Measurements from ENCODE around the gene NCOA5. TPM values are rescaled to one million over a fixed set of nuclear protein-coding genes. Genes with fewer than 3 reads are reported as not detected.
A peak's percentile ranks its signal among the peaks of the same experiment; 100 is the strongest.

NCOA5 gene
- total and polyA plus RNA-seq, 9 of the 15 experiments (the other 6 are each of a cell fraction or from before 2014, with no cell fraction given) = 3.9 to 22.8 (median 13.8) TPM

DNA sequence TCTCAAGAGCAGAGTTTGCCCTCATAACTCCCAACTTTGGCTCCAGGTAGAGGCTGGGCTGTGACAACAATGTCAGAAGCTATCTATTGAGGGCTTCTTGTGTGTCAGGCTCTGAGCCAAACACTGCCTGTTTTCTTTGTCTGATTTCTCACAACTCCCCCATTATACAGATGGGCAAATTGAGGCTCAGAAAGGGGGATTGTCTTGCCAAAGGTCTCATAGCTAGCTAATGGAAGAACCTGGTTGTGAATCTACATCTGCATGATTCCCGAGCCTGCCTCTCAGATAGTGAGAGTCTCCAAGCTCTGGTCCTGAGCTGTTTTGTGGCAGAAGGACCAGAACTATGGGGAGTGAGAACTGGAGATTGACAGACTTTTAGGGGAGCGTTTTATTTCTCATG, 29.8 kb upstream of the NCOA5 start:
- no peak overlapping the region for H3K9ac ChIP-seq (ENCODE audit: insufficient read depth in 1 of 2, low read depth in 2 of 2, low read length in 2 of 2)
- no peaks in the 10 kb centered on the region for H3K9me1 ChIP-seq (ENCODE audit: control insufficient read depth, insufficient read depth, low read length)
- in situ Hi-C loops (cut with MboI) (no loop called here), intact Hi-C loops (cut with micrococcal nuclease) (no loop called here)
- BruUV-seq (replicated peaks) = no TSS peak
- DNase-seq (ENCODE audit: extremely low read depth in 1 of 4, low spot score in 3 of 4) (no peak), ATAC-seq (no peak), FAIRE-seq (no peak)
- WGBS (ENCODE audit: insufficient coverage, low coverage, missing lambda C conversion rate) = 0% methylated on average over 2 of the region's 2 CpGs
- POLR2A ChIA-PET = interaction anchor here (0.5 to 0.8 kb wide), 3 partner anchors 31 to 120 kb away, joined by 3 to 4 read pairs (median 3); no protein-coding TSS in a partner anchor
- peaks cover 13 to 27% of the 10 kb centered on the region in 2 experiments for H3K27me3 ChIP-seq (ENCODE audit: control insufficient read depth in 2 of 2, insufficient read depth in 2 of 2, low read length in 2 of 2)
- H3K4me3 ChIP-seq = no peak overlapping the region
- H3K27ac ChIP-seq (ENCODE audit: extremely low read depth, low read depth, low read length) = no peak overlapping the region
- H3K4me2 ChIP-seq (ENCODE audit: insufficient read depth, low read length) = no peak overlapping the region
- H2AFZ ChIP-seq (ENCODE audit: low read depth, low read length) = no peak overlapping the region
- no peaks in the 10 kb centered on the region for H3K79me2 ChIP-seq (ENCODE audit: control insufficient read depth, insufficient read depth, low read length)
- 0 out of 2 replicates have a peak, but pooled peaks cover 6% of the 10 kb centered on the region for H4K20me1 ChIP-seq (replicated peaks; ENCODE audit: control insufficient read depth, insufficient read depth, low read length)
- H3K36me3 ChIP-seq (ENCODE audit: control insufficient read depth, insufficient read depth, low read length) = no peaks in the 10 kb centered on the region
- peaks cover 0 to 12% of the 10 kb centered on the region in 2 experiments; a peak in 2 of 5 replicates for H3K4me1 ChIP-seq (replicated peaks in 1 of 2; ENCODE audit: control insufficient read depth in 2 of 2, insufficient read depth in 2 of 2, low read length in 2 of 2)
- CTCF ChIA-PET (ENCODE audit: low intra/inter-chr PET ratio) = no interaction called here
- 0 out of 2 replicates have a peak, but pooled peaks cover 1% of the 10 kb centered on the region for H3K9me3 ChIP-seq (replicated peaks; ENCODE audit: control insufficient read depth, insufficient read depth, low read depth, low read length)
- TF ChIP-seq ELF1 (tag; IDR thresholded peaks at IDR 0.05) (no peak), ADNP (tag; IDR thresholded peaks at IDR 0.05) (peak; percentile 38; the same call in 1 of the 2 replicates), ZNF785 (CRISPR knock-in tag; IDR thresholded peaks at IDR 0.05) (no peak), BCOR (IDR thresholded peaks at IDR 0.05) (peak; percentile 66), ZNF584 (CRISPR knock-in tag; IDR thresholded peaks at IDR 0.05; ENCODE audit: low read depth) (no peak), HDAC2 (IDR thresholded peaks at IDR 0.05) (peak; percentile 16; the same call in 1 of the 2 replicates), SUPT5H (IDR thresholded peaks at IDR 0.05) (no peak), NFIC (IDR thresholded peaks at IDR 0.05) (no peak), SIN3B (IDR thresholded peaks at IDR 0.05; ENCODE audit: low read depth) (no peak)
- TF ChIP-seq, protein P1, sequence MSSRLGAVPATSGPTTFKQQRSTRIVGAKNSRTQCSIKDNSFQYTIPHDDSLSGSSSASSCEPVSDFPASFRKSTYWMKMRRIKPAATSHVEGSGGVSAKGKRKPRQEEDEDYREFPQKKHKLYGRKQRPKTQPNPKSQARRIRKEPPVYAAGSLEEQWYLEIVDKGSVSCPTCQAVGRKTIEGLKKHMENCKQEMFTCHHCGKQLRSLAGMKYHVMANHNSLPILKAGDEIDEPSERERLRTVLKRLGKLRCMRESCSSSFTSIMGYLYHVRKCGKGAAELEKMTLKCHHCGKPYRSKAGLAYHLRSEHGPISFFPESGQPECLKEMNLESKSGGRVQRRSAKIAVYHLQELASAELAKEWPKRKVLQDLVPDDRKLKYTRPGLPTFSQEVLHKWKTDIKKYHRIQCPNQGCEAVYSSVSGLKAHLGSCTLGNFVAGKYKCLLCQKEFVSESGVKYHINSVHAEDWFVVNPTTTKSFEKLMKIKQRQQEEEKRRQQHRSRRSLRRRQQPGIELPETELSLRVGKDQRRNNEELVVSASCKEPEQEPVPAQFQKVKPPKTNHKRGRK (tag; IDR thresholded peaks at IDR 0.05) = no peak
- TF ChIP-seq, protein P2, sequence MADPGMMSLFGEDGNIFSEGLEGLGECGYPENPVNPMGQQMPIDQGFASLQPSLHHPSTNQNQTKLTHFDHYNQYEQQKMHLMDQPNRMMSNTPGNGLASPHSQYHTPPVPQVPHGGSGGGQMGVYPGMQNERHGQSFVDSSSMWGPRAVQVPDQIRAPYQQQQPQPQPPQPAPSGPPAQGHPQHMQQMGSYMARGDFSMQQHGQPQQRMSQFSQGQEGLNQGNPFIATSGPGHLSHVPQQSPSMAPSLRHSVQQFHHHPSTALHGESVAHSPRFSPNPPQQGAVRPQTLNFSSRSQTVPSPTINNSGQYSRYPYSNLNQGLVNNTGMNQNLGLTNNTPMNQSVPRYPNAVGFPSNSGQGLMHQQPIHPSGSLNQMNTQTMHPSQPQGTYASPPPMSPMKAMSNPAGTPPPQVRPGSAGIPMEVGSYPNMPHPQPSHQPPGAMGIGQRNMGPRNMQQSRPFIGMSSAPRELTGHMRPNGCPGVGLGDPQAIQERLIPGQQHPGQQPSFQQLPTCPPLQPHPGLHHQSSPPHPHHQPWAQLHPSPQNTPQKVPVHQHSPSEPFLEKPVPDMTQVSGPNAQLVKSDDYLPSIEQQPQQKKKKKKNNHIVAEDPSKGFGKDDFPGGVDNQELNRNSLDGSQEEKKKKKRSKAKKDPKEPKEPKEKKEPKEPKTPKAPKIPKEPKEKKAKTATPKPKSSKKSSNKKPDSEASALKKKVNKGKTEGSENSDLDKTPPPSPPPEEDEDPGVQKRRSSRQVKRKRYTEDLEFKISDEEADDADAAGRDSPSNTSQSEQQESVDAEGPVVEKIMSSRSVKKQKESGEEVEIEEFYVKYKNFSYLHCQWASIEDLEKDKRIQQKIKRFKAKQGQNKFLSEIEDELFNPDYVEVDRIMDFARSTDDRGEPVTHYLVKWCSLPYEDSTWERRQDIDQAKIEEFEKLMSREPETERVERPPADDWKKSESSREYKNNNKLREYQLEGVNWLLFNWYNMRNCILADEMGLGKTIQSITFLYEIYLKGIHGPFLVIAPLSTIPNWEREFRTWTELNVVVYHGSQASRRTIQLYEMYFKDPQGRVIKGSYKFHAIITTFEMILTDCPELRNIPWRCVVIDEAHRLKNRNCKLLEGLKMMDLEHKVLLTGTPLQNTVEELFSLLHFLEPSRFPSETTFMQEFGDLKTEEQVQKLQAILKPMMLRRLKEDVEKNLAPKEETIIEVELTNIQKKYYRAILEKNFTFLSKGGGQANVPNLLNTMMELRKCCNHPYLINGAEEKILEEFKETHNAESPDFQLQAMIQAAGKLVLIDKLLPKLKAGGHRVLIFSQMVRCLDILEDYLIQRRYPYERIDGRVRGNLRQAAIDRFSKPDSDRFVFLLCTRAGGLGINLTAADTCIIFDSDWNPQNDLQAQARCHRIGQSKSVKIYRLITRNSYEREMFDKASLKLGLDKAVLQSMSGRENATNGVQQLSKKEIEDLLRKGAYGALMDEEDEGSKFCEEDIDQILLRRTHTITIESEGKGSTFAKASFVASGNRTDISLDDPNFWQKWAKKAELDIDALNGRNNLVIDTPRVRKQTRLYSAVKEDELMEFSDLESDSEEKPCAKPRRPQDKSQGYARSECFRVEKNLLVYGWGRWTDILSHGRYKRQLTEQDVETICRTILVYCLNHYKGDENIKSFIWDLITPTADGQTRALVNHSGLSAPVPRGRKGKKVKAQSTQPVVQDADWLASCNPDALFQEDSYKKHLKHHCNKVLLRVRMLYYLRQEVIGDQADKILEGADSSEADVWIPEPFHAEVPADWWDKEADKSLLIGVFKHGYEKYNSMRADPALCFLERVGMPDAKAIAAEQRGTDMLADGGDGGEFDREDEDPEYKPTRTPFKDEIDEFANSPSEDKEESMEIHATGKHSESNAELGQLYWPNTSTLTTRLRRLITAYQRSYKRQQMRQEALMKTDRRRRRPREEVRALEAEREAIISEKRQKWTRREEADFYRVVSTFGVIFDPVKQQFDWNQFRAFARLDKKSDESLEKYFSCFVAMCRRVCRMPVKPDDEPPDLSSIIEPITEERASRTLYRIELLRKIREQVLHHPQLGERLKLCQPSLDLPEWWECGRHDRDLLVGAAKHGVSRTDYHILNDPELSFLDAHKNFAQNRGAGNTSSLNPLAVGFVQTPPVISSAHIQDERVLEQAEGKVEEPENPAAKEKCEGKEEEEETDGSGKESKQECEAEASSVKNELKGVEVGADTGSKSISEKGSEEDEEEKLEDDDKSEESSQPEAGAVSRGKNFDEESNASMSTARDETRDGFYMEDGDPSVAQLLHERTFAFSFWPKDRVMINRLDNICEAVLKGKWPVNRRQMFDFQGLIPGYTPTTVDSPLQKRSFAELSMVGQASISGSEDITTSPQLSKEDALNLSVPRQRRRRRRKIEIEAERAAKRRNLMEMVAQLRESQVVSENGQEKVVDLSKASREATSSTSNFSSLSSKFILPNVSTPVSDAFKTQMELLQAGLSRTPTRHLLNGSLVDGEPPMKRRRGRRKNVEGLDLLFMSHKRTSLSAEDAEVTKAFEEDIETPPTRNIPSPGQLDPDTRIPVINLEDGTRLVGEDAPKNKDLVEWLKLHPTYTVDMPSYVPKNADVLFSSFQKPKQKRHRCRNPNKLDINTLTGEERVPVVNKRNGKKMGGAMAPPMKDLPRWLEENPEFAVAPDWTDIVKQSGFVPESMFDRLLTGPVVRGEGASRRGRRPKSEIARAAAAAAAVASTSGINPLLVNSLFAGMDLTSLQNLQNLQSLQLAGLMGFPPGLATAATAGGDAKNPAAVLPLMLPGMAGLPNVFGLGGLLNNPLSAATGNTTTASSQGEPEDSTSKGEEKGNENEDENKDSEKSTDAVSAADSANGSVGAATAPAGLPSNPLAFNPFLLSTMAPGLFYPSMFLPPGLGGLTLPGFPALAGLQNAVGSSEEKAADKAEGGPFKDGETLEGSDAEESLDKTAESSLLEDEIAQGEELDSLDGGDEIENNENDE (IDR thresholded peaks at IDR 0.05; ENCODE audit: low read depth, low read length) = no peak
